Endothelial cell of umbilical vein (primary cell): ENCODE data around the gene BCL11A. TPM values are rescaled to one million over a fixed set of nuclear protein-coding genes. Genes with fewer than 3 reads are reported as not detected.

Source experiments
- BruUV-seq: library from RNA; stranded (reverse); fragments of 400-500 nt; replicated peaks from 2 replicates; lab custom pipeline; 2021; lab: Mats Ljungman, UMichigan
- CTCF ChIA-PET: fragments of 300-600, 350-600 bp; sonication (Branson Sonifier 250); formaldehyde crosslinking; loops from one replicate; lab custom pipeline; 2021; ENCODE audit warnings: antibody characterized with exemption, inconsistent platforms; lab: Charles Lee
- POLR2A ChIA-PET: fragments of 300-600, 350-600 bp; sonication (Branson Sonifier 250); formaldehyde crosslinking; loops from one replicate; lab custom pipeline; 2021; ENCODE audit warnings: antibody characterized with exemption, inconsistent platforms; lab: Charles Lee
- DNase-seq: peaks from one replicate; pipeline ENCODE4 v3.0.0-alpha.2; 2011; ENCODE audit warnings: low read depth, low spot score
- FAIRE-seq: peaks from 2 replicates; lab custom pipeline; 2011; peaks lifted over from hg19 to GRCh38; lab: Jason Lieb, UNC
- H2AFZ ChIP-seq: 2 replicates; pipeline ENCODE4 v1.6.0; 2012; ENCODE audit warnings: low read depth, low read length, control low read depth, inconsistent platforms
- H3K27ac ChIP-seq: 2 replicates; pipeline ENCODE4 v1.5.1; 2011; ENCODE audit warnings: low read depth, mild to moderate bottlenecking, control low read depth, low read length, moderate library complexity; ENCODE audit not compliant: insufficient read depth
- H3K27me3 ChIP-seq, 2 experiments: 2 replicates each; pipeline versions ENCODE4 v1.6.0 to v1.6.1; 2011; ENCODE audit warnings: low read length in 2 of 2, mixed read lengths in 1 of 2; ENCODE audit not compliant: control insufficient read depth in 2 of 2, insufficient read depth in 2 of 2
- H3K36me3 ChIP-seq, 2 experiments: 2 replicates in 1 of 2; 3 replicates in 1 of 2; pipeline ENCODE4 v1.5.1; 2011; ENCODE audit warnings: low read length in 2 of 2, mild to moderate bottlenecking in 1 of 2, moderate library complexity in 1 of 2; ENCODE audit not compliant: control insufficient read depth in 2 of 2, insufficient read depth in 2 of 2; ENCODE audit errors: extremely low read depth in 1 of 2
- H3K4me1 ChIP-seq: 3 replicates; pipeline ENCODE4 v1.5.1; 2011; ENCODE audit warnings: mild to moderate bottlenecking, low read length; ENCODE audit not compliant: control insufficient read depth, insufficient read depth; ENCODE audit errors: extremely low read depth
- H3K4me2 ChIP-seq: 2 replicates; pipeline ENCODE4 v1.6.1; 2011; ENCODE audit warnings: low read length, control low read depth, mixed read lengths; ENCODE audit not compliant: insufficient read depth
- H3K4me3 ChIP-seq, 3 experiments: fragments of 200-600 bp in 1 of 3; sonication (generic), shearing (Covaris generic) in 1 of 3; replicated peaks in 1 of 3; 2 replicates each; pipeline ENCODE4 v1.5.1; 2011 to 2016; ENCODE audit warnings: control low read depth in 3 of 3, low read length in 3 of 3, mild to moderate bottlenecking in 2 of 3, inconsistent platforms in 1 of 3, low read depth in 1 of 3, moderate library complexity in 1 of 3; ENCODE audit not compliant: insufficient read depth in 1 of 3
- H3K79me2 ChIP-seq: 2 replicates; pipeline ENCODE4 v1.6.0; 2012; ENCODE audit warnings: low read length, inconsistent platforms; ENCODE audit not compliant: control insufficient read depth, insufficient read depth
- H3K9ac ChIP-seq: replicated peaks from 2 replicates; pipeline ENCODE3; 2011; ENCODE audit warnings: low read length, control low read depth; ENCODE audit not compliant: insufficient read depth; ENCODE audit errors: extremely low read depth
- H3K9me1 ChIP-seq: replicated peaks from 3 replicates; pipeline ENCODE4 v1.6.0; 2011; ENCODE audit warnings: mild to moderate bottlenecking, low read length; ENCODE audit not compliant: control insufficient read depth, insufficient read depth; ENCODE audit errors: extremely low read depth
- H3K9me3 ChIP-seq: replicated peaks from 2 replicates; pipeline ENCODE4 v1.5.1; 2012; ENCODE audit warnings: low read length, inconsistent platforms; ENCODE audit not compliant: control insufficient read depth, insufficient read depth
- H4K20me1 ChIP-seq: replicated peaks from 2 replicates; pipeline ENCODE3; 2011; ENCODE audit warnings: mild to moderate bottlenecking, low read length; ENCODE audit not compliant: control insufficient read depth, insufficient read depth; ENCODE audit errors: extremely low read depth
- EZH2 ChIP-seq: IDR thresholded peaks from 2 replicates; pipeline ENCODE4 v1.6.1; 2012; ENCODE audit warnings: borderline replicate concordance, low read depth, mild to moderate bottlenecking, moderate library complexity, low read length, inconsistent platforms; ENCODE audit not compliant: severe bottlenecking
- FOS ChIP-seq: IDR thresholded peaks from 2 replicates; pipeline ENCODE4 v1.6.1; 2011; ENCODE audit warnings: mild to moderate bottlenecking, low read length, moderate library complexity, borderline replicate concordance; ENCODE audit not compliant: insufficient read depth
- GATA2 ChIP-seq: IDR thresholded peaks from 2 replicates; pipeline ENCODE4 v1.7.0; 2011; ENCODE audit warnings: low read depth, mild to moderate bottlenecking, moderate library complexity, mixed read lengths, low read length; ENCODE audit not compliant: insufficient read length, insufficient read depth
- JUN ChIP-seq: IDR thresholded peaks from 2 replicates; pipeline ENCODE4 v1.6.1; 2011; ENCODE audit warnings: borderline replicate concordance, low read depth; ENCODE audit not compliant: insufficient read length, insufficient read depth
- MAX ChIP-seq: IDR thresholded peaks from 2 replicates; pipeline ENCODE4 v1.6.1; 2011; ENCODE audit not compliant: insufficient read depth, insufficient read length
- MYC ChIP-seq: IDR thresholded peaks from one replicate; pipeline ENCODE4 v1.6.1; 2011; ENCODE audit warnings: mild to moderate bottlenecking, low read depth, low read length
- POLR2A ChIP-seq: IDR thresholded peaks from 2 replicates; pipeline ENCODE4 v1.6.1; 2012; ENCODE audit warnings: low read depth, mild to moderate bottlenecking, control low read depth, low read length
- POLR2AphosphoS5 ChIP-seq: IDR thresholded peaks from 2 replicates; pipeline ENCODE4 v1.6.1; 2012; ENCODE audit warnings: low read depth, mild to moderate bottlenecking, control low read depth, low read length, moderate library complexity; ENCODE audit not compliant: insufficient read depth
- dilution Hi-C: fragments of 300-500 bp; cut with MboI; formaldehyde crosslinking; loops from one replicate; pipeline ENCODE4 v1.15.0; 2019; ENCODE audit warnings: low sequenced_read_pairs; ENCODE audit not compliant: extremely low pct_ligation_motif_present
- intact Hi-C: fragments of 100-400 bp; cut with micrococcal nuclease; formaldehyde crosslinking; loops from one replicate; pipeline ENCODE4 v1.10.0; 2022
- polyA plus RNA-seq, 4 experiments: library from polyadenylated mRNA; depleted of rRNA in 3 of 4; stranded (reverse) in 3 of 4; unstranded in 1 of 4; fragments of >200 nt; gene quantifications; 2 replicates each; pipeline versions ENCODE4 v1.2.1 to v1.2.3, GENCODE V29; 2011 to 2012; ENCODE audit warnings: missing spikeins in 1 of 4
- total RNA-seq: library from RNA; stranded (reverse); gene quantifications from 2 replicates; pipeline ENCODE4 v1.2.3, GENCODE V29; 2021
- TF ChIP-seq, protein P1 (sequence below), 2 donors: IDR thresholded peaks; 1 replicate in 1 of 2; 2 replicates in 1 of 2; pipeline ENCODE4 v1.5.1; 2011; ENCODE audit warnings: low read length in 2 of 2, mild to moderate bottlenecking in 2 of 2, moderate library complexity in 2 of 2, control low read depth in 1 of 2, inconsistent platforms in 1 of 2, low read depth in 1 of 2; ENCODE audit not compliant: insufficient read depth in 1 of 2; ENCODE audit errors: extremely low read depth in 1 of 2

Gene BCL11A
- total and polyA plus RNA-seq, 2 donors (not counting 3 experiments of a cell fraction or from before 2014, with no cell fraction given), result 0.12 to 0.88 TPM

- Histone ChIP-seq H2AFZ (no peak overlapping the region), H3K4me2 (no peak overlapping the region), H3K27me3 (no peaks in the 10 kb centered on the region), H3K9me1 (no peaks in the 10 kb centered on the region), H3K36me3 (no peaks in the 10 kb centered on the region), H3K4me3 (no peak overlapping the region), H3K79me2 (no peaks in the 10 kb centered on the region), H3K27ac (no peak overlapping the region), H4K20me1 (no peaks in the 10 kb centered on the region), H3K4me1 (no peaks in the 10 kb centered on the region), H3K9ac (no peak overlapping the region), H3K9me3 (no peaks in the 10 kb centered on the region)
- CTCF ChIA-PET, result no interaction called here
- no peak for DNase-seq
- intact Hi-C loops, result no loop called here
- POLR2A ChIA-PET, result no interaction called here
- no peak for TF ChIP-seq MAX
- TF ChIP-seq POLR2AphosphoS5, result no peak
- no peak for TF ChIP-seq JUN
- no peak for TF ChIP-seq EZH2
- no peak for TF ChIP-seq POLR2A
- TF ChIP-seq GATA2, result no peak
- TF ChIP-seq FOS, result no peak
- TF ChIP-seq, protein P1, sequence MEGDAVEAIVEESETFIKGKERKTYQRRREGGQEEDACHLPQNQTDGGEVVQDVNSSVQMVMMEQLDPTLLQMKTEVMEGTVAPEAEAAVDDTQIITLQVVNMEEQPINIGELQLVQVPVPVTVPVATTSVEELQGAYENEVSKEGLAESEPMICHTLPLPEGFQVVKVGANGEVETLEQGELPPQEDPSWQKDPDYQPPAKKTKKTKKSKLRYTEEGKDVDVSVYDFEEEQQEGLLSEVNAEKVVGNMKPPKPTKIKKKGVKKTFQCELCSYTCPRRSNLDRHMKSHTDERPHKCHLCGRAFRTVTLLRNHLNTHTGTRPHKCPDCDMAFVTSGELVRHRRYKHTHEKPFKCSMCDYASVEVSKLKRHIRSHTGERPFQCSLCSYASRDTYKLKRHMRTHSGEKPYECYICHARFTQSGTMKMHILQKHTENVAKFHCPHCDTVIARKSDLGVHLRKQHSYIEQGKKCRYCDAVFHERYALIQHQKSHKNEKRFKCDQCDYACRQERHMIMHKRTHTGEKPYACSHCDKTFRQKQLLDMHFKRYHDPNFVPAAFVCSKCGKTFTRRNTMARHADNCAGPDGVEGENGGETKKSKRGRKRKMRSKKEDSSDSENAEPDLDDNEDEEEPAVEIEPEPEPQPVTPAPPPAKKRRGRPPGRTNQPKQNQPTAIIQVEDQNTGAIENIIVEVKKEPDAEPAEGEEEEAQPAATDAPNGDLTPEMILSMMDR (IDR thresholded peaks at IDR 0.05; ENCODE audit: extremely low read depth in 1 of 2, insufficient read depth in 1 of 2, low read depth in 1 of 2, low read length in 2 of 2), result no peak
- no peak for TF ChIP-seq MYC
- FAIRE-seq, result no peak
- BruUV-seq, result no TSS peak
- dilution Hi-C loops, result no loop called here
Measured at GRCh38 chr2:60440767-60441163, 112.7 kb downstream of the BCL11A start.
